GM10266 (cell line): ENCODE measurements around the gene TEX48.

Source experiments
- DNase-seq: peaks from one replicate; pipeline ENCODE4 v3.0.0; 2012; ENCODE audit errors: extremely low spot score
- CTCF ChIP-seq: IDR thresholded peaks from 2 replicates; pipeline ENCODE4 v1.5.1; 2012; ENCODE audit warnings: mild to moderate bottlenecking, low read depth; ENCODE audit not compliant: control insufficient read depth, insufficient read depth; ENCODE audit errors: missing control alignments

TEX48 gene

DNA sequence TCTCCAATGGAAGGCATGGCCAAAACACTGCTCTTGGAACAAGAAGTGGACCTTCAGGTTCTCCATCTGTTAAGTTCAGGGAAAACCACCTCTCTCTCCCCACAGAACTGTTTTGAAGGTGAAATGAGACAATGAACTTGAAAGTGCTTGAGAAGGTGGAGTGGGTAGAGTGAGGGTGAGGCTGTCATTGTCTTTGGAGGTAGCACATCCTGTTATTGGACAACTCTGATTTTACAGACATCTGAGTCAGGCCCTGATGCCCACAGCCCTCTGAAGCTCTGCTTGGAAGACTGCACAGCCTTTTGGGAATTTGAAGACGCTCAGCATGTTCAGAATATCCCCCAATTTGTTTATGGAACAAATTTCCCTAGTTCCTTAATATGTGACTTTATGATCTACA lies 27.6 kb upstream of the TEX48 start:
- no peak for TF ChIP-seq CTCF
- no peak for DNase-seq

DNA sequence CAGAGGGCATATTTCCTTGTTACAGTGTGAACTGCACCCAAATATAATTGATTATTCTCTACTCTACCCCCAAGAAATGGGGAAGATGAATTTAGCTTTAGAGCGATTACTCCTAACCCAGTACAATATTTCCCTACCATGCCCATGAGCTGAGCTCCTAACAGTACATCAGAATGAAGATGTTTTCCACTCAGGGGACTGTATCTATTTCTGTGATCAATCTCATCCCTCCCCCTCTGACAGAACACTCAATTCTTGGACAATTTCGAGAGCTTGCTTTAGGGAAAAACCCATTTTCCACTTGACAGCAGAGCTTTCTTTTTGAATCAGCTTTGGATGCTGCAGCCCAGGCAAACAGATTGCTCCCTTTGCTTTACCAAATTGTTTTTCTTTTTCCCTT lies 24.7 kb upstream of the TEX48 start:
- no peak for TF ChIP-seq CTCF
- DNase-seq = no peak

DNA sequence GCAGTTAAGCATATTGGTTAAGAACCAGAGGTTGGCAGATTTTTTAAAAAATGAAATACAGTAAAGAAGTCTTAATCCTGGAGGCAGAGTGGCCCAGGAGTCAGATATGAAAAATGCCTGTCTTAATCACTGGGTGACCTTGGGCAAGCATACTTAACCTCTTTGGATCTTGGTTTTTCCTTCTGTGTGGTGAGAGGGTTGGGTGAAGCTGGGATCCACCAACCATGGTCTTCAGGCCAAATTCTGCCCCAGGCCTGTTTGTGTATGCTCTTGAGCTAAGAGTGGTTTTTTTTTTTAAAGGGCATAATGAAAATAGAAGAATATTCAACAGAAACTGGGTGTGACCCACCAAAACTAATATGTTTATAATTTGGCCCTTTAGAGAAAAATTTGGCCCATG lies 20.0 kb upstream of the TEX48 start:
- TF ChIP-seq CTCF = no peak
- DNase-seq = no peak

- TF ChIP-seq CTCF = no peak
- DNase-seq = peak; percentile 59
Measured at GRCh38 chr9:114697951-114698351, 16.0 kb upstream of the TEX48 start.

DNA sequence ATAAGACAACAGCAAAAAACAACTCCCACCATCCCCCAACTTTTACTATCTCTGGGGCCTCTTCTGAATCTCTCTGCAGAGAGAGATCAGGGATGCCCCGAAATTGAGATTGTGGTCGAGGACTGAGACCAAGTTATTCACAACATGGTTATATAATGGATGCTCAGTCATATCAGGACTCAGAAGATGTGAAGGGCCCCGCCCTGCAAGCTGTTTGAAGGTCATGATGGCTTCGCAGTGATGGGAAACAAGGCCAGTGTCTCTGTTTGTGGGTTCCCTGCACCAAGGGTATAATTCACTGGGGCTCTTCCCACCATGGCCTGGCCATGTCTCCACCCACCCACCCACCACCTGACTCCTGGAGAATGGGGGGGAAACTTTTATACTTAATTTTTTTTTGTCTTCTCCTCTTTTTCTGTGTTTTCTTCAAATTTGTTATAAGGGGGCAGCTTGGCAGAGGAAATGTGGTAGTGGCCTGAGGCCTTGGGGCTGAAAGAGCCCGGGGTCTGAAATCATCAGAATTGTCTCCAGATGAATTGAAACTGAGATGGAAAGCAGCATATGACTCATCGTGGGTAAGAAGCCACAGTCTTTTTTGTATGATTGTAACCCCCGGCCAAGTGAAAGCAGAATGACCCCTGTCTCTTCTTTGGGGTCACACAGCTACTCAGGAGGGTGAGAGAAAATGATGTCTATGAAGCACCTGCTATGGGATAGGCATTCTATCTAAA lies 15.0 kb upstream of the TEX48 start:
- peak; percentile 73 for DNase-seq

GRCh38 chr9:114695948-114696347 lies 14.0 kb upstream of the TEX48 start:
- no peak for DNase-seq
- TF ChIP-seq CTCF = no peak

More for the DNA sequence above, 15.0 kb upstream of the TEX48 start:
- TF ChIP-seq CTCF = no peak

DNA sequence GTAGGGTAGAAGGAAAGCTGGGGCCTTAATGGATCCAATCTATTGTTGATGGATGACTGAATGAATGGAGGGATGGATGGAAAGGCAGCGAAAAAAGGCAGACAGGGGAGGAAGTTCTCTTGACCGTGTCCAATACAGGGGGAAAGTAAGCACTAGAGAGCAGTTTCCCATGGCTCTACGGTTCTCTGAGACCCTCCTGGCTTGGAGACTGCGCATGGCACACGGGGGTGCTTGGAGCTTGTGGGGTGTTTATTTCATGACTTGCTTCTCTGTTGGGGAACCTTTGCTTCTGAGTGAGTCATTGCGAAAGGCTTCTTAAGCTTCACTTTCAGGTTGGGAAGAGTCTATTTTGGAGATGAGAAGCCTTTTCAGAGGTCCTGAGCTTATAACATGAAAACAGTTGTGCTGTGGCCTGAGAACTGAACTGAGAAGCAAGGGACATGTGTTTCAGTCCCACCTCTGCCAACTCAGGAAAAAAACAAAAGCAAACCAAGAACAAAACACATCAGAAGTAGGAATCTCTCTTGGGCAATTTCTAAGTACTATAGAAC lies 12.8 kb upstream of the TEX48 start:
- no peak for TF ChIP-seq CTCF
- DNase-seq = peak; percentile 45
